Liver (tissue), 9 donors: ENCODE measurements around the gene SLU7. TPM values are rescaled to one million over a fixed set of nuclear protein-coding genes. Genes with fewer than 3 reads are reported as not detected.

ENCODE experiments used
- DNase-seq: peaks from one replicate; pipeline ENCODE4 v3.0.0-alpha.2; 2017; ENCODE audit warnings: low spot score
- H3K27ac ChIP-seq, 2 donors: one replicate each; pipeline ENCODE4 v1.7.0; 2013; ENCODE audit warnings: inconsistent platforms in 2 of 2, low read length in 2 of 2, control low read depth in 1 of 2, low read depth in 1 of 2, mild to moderate bottlenecking in 1 of 2
- H3K27me3 ChIP-seq, 4 donors: one replicate each; pipeline versions ENCODE4 v1.6.1 to v1.7.0; 2013; ENCODE audit warnings: low read length in 3 of 4, inconsistent platforms in 1 of 4, mild to moderate bottlenecking in 1 of 4, moderate library complexity in 1 of 4; ENCODE audit not compliant: control insufficient read depth in 4 of 4, insufficient read depth in 4 of 4
- H3K36me3 ChIP-seq, 4 donors: one replicate each; pipeline versions ENCODE4 v1.6.1 to v1.7.0; 2013; ENCODE audit warnings: low read length in 3 of 4, mild to moderate bottlenecking in 3 of 4, low read depth in 1 of 4, moderate library complexity in 1 of 4; ENCODE audit not compliant: control insufficient read depth in 4 of 4, insufficient read depth in 3 of 4
- H3K4me1 ChIP-seq, 4 donors: one replicate each; pipeline versions ENCODE4 v1.6.1 to v1.7.0; 2013; ENCODE audit warnings: low read length in 3 of 4, mild to moderate bottlenecking in 3 of 4, moderate library complexity in 1 of 4; ENCODE audit not compliant: control insufficient read depth in 4 of 4, insufficient read depth in 4 of 4
- H3K4me3 ChIP-seq, 3 donors: one replicate each; pipeline versions ENCODE4 v1.6.1 to v1.7.0; 2013; ENCODE audit warnings: low read length in 3 of 3, control low read depth in 1 of 3, low read depth in 1 of 3, mild to moderate bottlenecking in 1 of 3
- H3K9ac ChIP-seq, 2 donors: one replicate each; pipeline ENCODE4 v1.7.0; 2013; ENCODE audit warnings: low read length in 2 of 2, mild to moderate bottlenecking in 2 of 2, moderate library complexity in 2 of 2, control low read depth in 1 of 2, low read depth in 1 of 2
- H3K9me3 ChIP-seq, 4 donors: one replicate each; pipeline versions ENCODE4 v1.6.1 to v1.7.0; 2013; ENCODE audit warnings: low read length in 3 of 4; ENCODE audit not compliant: control insufficient read depth in 4 of 4
- CTCF ChIP-seq: fragments of 150-350 bp; IDR thresholded peaks from 2 replicates; pipeline ENCODE4 v1.5.1; 2017; ENCODE audit warnings: improper control_type of control experiment, low read depth, low read length; ENCODE audit not compliant: missing input control
- EGR1 ChIP-seq, 2 donors: IDR thresholded peaks; 2 replicates each; pipeline ENCODE4 v1.6.1; 2016 to 2018; ENCODE audit warnings: antibody characterized with exemption in 2 of 2, low read depth in 2 of 2
- FOXA1 ChIP-seq: IDR thresholded peaks from 2 replicates; pipeline ENCODE4 v1.6.1; 2016; ENCODE audit warnings: antibody characterized with exemption
- FOXA2 ChIP-seq: IDR thresholded peaks from 2 replicates; pipeline ENCODE4 v1.6.1; 2016; ENCODE audit warnings: antibody characterized with exemption
- GABPA ChIP-seq, 2 donors: IDR thresholded peaks in 1 of 2; conservative IDR thresholded peaks in 1 of 2; 2 replicates each; pipeline ENCODE4 v1.6.1; 2016; ENCODE audit warnings: antibody characterized with exemption in 2 of 2, mild to moderate bottlenecking in 1 of 2, moderate library complexity in 1 of 2
- HNF4A ChIP-seq, 2 donors: conservative IDR thresholded peaks; 2 replicates each; pipeline ENCODE4 v1.6.1; 2016; ENCODE audit warnings: antibody characterized with exemption in 2 of 2, mild to moderate bottlenecking in 2 of 2
- JUND ChIP-seq, 2 donors: IDR thresholded peaks; 2 replicates each; pipeline ENCODE4 v1.6.1; 2016; ENCODE audit warnings: antibody characterized with exemption in 2 of 2
- MAX ChIP-seq: IDR thresholded peaks from 2 replicates; pipeline ENCODE4 v1.6.1; 2016; ENCODE audit warnings: antibody characterized with exemption
- RAD21 ChIP-seq, 2 donors: IDR thresholded peaks; 2 replicates each; pipeline ENCODE4 v1.6.1; 2016; ENCODE audit warnings: antibody characterized with exemption in 2 of 2, mild to moderate bottlenecking in 2 of 2
- REST ChIP-seq: IDR thresholded peaks from 2 replicates; pipeline ENCODE4 v1.6.1; 2016; ENCODE audit warnings: antibody characterized with exemption, mild to moderate bottlenecking
- TAF1 ChIP-seq: conservative IDR thresholded peaks from 2 replicates; pipeline ENCODE4 v1.6.1; 2016; ENCODE audit warnings: antibody characterized with exemption, mild to moderate bottlenecking
- YY1 ChIP-seq: IDR thresholded peaks from 2 replicates; pipeline ENCODE4 v1.6.1; 2016; ENCODE audit warnings: antibody characterized with exemption, mild to moderate bottlenecking
- WGBS: extraction: QIAGEN DNeasy Blood & Tissue Kit; methylation state at CpG from one replicate; pipeline ENCODE4 v1.1.7; 2013; 5-methylcytosine and 5-hydroxymethylcytosine counted together
- polyA plus RNA-seq, 2 donors: library from polyadenylated mRNA; stranded (reverse) in 1 of 2; unstranded in 1 of 2; fragments of 200-250 nt in 1 of 2; fragments of >200 nt in 1 of 2; fragmentation: Nextera tagmentation in 1 of 2; extraction: Ambion mirVana in 1 of 2; gene quantifications; one replicate each; pipeline versions ENCODE4 v1.2.1 to v1.2.3, GENCODE V29; 2013 to 2015
- total RNA-seq, 2 donors: library from RNA; depleted of rRNA; stranded (reverse); fragments of >200 nt; gene quantifications; one replicate each; pipeline ENCODE4 v1.2.3, GENCODE V29; 2014
- donor health status: healthy.
- donor health status: healthy.
- donor health status: healthy.
- donor health status: healthy.
- donor health status: healthy.

Gene SLU7
- total and polyA plus RNA-seq, 4 donors = 7.1 to 21.8 (median 17.6) TPM

- H3K9ac ChIP-seq = no peak overlapping the region
These were observed 1.4 kb upstream of the SLU7 start for GRCh38 chr5:160420331-160420610.

GRCh38 chr5:160419458-160420330 is 813 bp upstream of the SLU7 start:
- TF ChIP-seq FOXA2 (peak; percentile 1), REST (no peak)
- Histone ChIP-seq H3K36me3 (peaks cover 0 to 9% (median 4%) of the 10 kb centered on the region in 4 donors), H3K9me3 (no peaks in the 10 kb centered on the region), H3K9ac (peak overlapping the region; percentile 83 to 95), H3K27me3 (no peaks in the 10 kb centered on the region), H3K4me3 (peak overlapping the region; percentile 60 to 97 (median 92)), H3K27ac (peak overlapping the region; percentile 91 to 92), H3K4me1 (peaks cover 5 to 19% (median 12%) of the 10 kb centered on the region in 4 donors)
- WGBS = 42% methylated on average over 11 of the region's 11 CpGs
- no peak for DNase-seq

More at GRCh38 chr5:160420331-160420610, 1.4 kb upstream of the SLU7 start:
- H3K9me3 ChIP-seq = no peaks in the 10 kb centered on the region
- no peak for DNase-seq
- no peak overlapping the region for H3K4me3 ChIP-seq
- no peaks in the 10 kb centered on the region for H3K27me3 ChIP-seq
- H3K27ac ChIP-seq = no peak overlapping the region
- no peak for TF ChIP-seq MAX
- TF ChIP-seq HNF4A (conservative IDR thresholded peaks at IDR 0.05) = no peak
- TF ChIP-seq TAF1 = no peak
- TF ChIP-seq YY1 = no peak
- no peak for TF ChIP-seq FOXA1
- TF ChIP-seq GABPA (IDR thresholded peaks at IDR 0.05 in 1 of 2, conservative IDR thresholded peaks at IDR 0.05 in 1 of 2) = no peak
- no peak for TF ChIP-seq RAD21 (IDR thresholded peaks at IDR 0.05)
- peaks cover 0 to 4% (median 1%) of the 10 kb centered on the region in 4 donors for H3K36me3 ChIP-seq
- H3K4me1 ChIP-seq = peaks cover 5 to 19% (median 12%) of the 10 kb centered on the region in 4 donors

- TF ChIP-seq FOXA1 = no peak
- TF ChIP-seq EGR1 (IDR thresholded peaks at IDR 0.05; ENCODE audit: low read depth in 2 of 2) = no peak
- no peak for TF ChIP-seq HNF4A (conservative IDR thresholded peaks at IDR 0.05)
- no peak for TF ChIP-seq RAD21 (IDR thresholded peaks at IDR 0.05)
- no peak for TF ChIP-seq MAX
- no peak for TF ChIP-seq JUND (IDR thresholded peaks at IDR 0.05)
- no peak for TF ChIP-seq CTCF
- peak in 1 of 2 donors; percentile 52 for TF ChIP-seq GABPA (IDR thresholded peaks at IDR 0.05 in 1 of 2, conservative IDR thresholded peaks at IDR 0.05 in 1 of 2)
- Histone ChIP-seq H3K4me3 (peak within 1 kb of the TSS; percentile 85 to 96 (median 90)), H3K27me3 (no peaks in the 10 kb centered on the region), H3K4me1 (peaks cover 0 to 13% (median 7%) of the 10 kb centered on the region in 4 donors), H3K9me3 (no peaks in the 10 kb centered on the region), H3K9ac (peak within 1 kb of the TSS; percentile 69 to 97), H3K27ac (peak within 1 kb of the TSS; percentile 56 to 67), H3K36me3 (peaks cover 2 to 31% (median 26%) of the 10 kb centered on the region in 4 donors)
- 2% methylated on average over 41 of the region's 41 CpGs for WGBS
- DNase-seq = peak; percentile 85
These were observed 19.2 kb downstream of the SLU7 start, which contains the start of gene FAM200C for GRCh38 chr5:160399402-160400353. FAM200C (minus strand) TSS chr5:160400054; CDS start chr5:160395490, 4,564 bp downstream.
